ENCODE data around the gene SFT2D2. TPM values are rescaled to one million over a fixed set of nuclear protein-coding genes. Genes with fewer than 3 reads are reported as not detected.

The SFT2D2 gene
- polyA plus RNA-seq, 2 donors: 7.1 to 7.7 TPM

GRCh38 chr1:168293356-168293755, 67.6 kb downstream of the SFT2D2 start:
- Histone ChIP-seq H3K36me3 (ENCODE audit: control insufficient read depth in 2 of 2, insufficient read depth in 2 of 2, low read length in 1 of 2) (no peaks in the 10 kb centered on the region), H3K9me3 (ENCODE audit: control insufficient read depth in 2 of 2, insufficient read depth in 1 of 2, low read depth in 1 of 2, low read length in 1 of 2) (no peaks in the 10 kb centered on the region), H3K4me3 (ENCODE audit: low read depth in 1 of 2, low read length in 2 of 2) (no peak overlapping the region), H3K27ac (ENCODE audit: low read depth in 2 of 2, low read length in 1 of 2) (no peak overlapping the region), H3K4me1 (ENCODE audit: control insufficient read depth in 2 of 2, insufficient read depth in 2 of 2, low read length in 1 of 2) (no peaks in the 10 kb centered on the region), H3K27me3 (ENCODE audit: control insufficient read depth in 1 of 2, insufficient read depth in 2 of 2, low read length in 2 of 2) (no peaks in the 10 kb centered on the region)
- 57 to 79% methylated on average over 1 of the region's 1 CpG for WGBS, 2 donors

- Histone ChIP-seq H3K36me3 (ENCODE audit: control insufficient read depth in 2 of 2, insufficient read depth in 2 of 2, low read length in 1 of 2) (no peaks in the 10 kb centered on the region), H3K27ac (ENCODE audit: low read depth in 2 of 2, low read length in 1 of 2) (no peak overlapping the region), H3K27me3 (ENCODE audit: control insufficient read depth in 1 of 2, insufficient read depth in 2 of 2, low read length in 2 of 2) (no peaks in the 10 kb centered on the region), H3K4me3 (ENCODE audit: low read depth in 1 of 2, low read length in 2 of 2) (no peak overlapping the region), H3K9me3 (ENCODE audit: control insufficient read depth in 2 of 2, insufficient read depth in 1 of 2, low read depth in 1 of 2, low read length in 1 of 2) (no peaks in the 10 kb centered on the region), H3K4me1 (ENCODE audit: control insufficient read depth in 2 of 2, insufficient read depth in 2 of 2, low read length in 1 of 2) (no peaks in the 10 kb centered on the region)
- 89 to 92% methylated on average over 8 of the region's 8 CpGs for WGBS, 2 donors
Measured at GRCh38 chr1:168295411-168296114, 69.8 kb downstream of the SFT2D2 start.

GRCh38 chr1:168297019-168297730, 71.4 kb downstream of the SFT2D2 start:
- no peaks in the 10 kb centered on the region for H3K9me3 ChIP-seq (ENCODE audit: control insufficient read depth in 2 of 2, insufficient read depth in 1 of 2, low read depth in 1 of 2, low read length in 1 of 2)
- H3K36me3 ChIP-seq (ENCODE audit: control insufficient read depth in 2 of 2, insufficient read depth in 2 of 2, low read length in 1 of 2): no peaks in the 10 kb centered on the region
- H3K4me1 ChIP-seq (ENCODE audit: control insufficient read depth in 2 of 2, insufficient read depth in 2 of 2, low read length in 1 of 2): peaks cover 0 to 2% of the 10 kb centered on the region in 2 donors
- WGBS, 2 donors: 80 to 82% methylated on average over 7 of the region's 7 CpGs
- no peak overlapping the region for H3K4me3 ChIP-seq (ENCODE audit: low read depth in 1 of 2, low read length in 2 of 2)
- H3K27me3 ChIP-seq (ENCODE audit: control insufficient read depth in 1 of 2, insufficient read depth in 2 of 2, low read length in 2 of 2): no peaks in the 10 kb centered on the region
- no peak overlapping the region for H3K27ac ChIP-seq (ENCODE audit: low read depth in 2 of 2, low read length in 1 of 2)

GRCh38 chr1:168298446-168298845, 72.6 kb downstream of the SFT2D2 start:
- H3K9me3 ChIP-seq (ENCODE audit: control insufficient read depth in 2 of 2, insufficient read depth in 1 of 2, low read depth in 1 of 2, low read length in 1 of 2): no peaks in the 10 kb centered on the region
- no peaks in the 10 kb centered on the region for H3K27me3 ChIP-seq (ENCODE audit: control insufficient read depth in 1 of 2, insufficient read depth in 2 of 2, low read length in 2 of 2)
- H3K36me3 ChIP-seq (ENCODE audit: control insufficient read depth in 2 of 2, insufficient read depth in 2 of 2, low read length in 1 of 2): no peaks in the 10 kb centered on the region
- no peak overlapping the region for H3K27ac ChIP-seq (ENCODE audit: low read depth in 2 of 2, low read length in 1 of 2)
- H3K4me3 ChIP-seq (ENCODE audit: low read depth in 1 of 2, low read length in 2 of 2): no peak overlapping the region
- WGBS, 2 donors: 89 to 92% methylated on average over 3 of the region's 3 CpGs
- peaks cover 0 to 2% of the 10 kb centered on the region in 2 donors for H3K4me1 ChIP-seq (ENCODE audit: control insufficient read depth in 2 of 2, insufficient read depth in 2 of 2, low read length in 1 of 2)

GRCh38 chr1:168300626-168301025, 74.8 kb downstream of the SFT2D2 start:
- 64 to 94% methylated on average over 2 of the region's 2 CpGs for WGBS, 2 donors

GRCh38 chr1:168301664-168302320, 76.0 kb downstream of the SFT2D2 start:
- Histone ChIP-seq H3K27ac (ENCODE audit: low read depth in 2 of 2, low read length in 1 of 2) (no peak overlapping the region), H3K36me3 (ENCODE audit: control insufficient read depth in 2 of 2, insufficient read depth in 2 of 2, low read length in 1 of 2) (no peaks in the 10 kb centered on the region), H3K4me1 (ENCODE audit: control insufficient read depth in 2 of 2, insufficient read depth in 2 of 2, low read length in 1 of 2) (peaks cover 0 to 2% of the 10 kb centered on the region in 2 donors), H3K27me3 (ENCODE audit: control insufficient read depth in 1 of 2, insufficient read depth in 2 of 2, low read length in 2 of 2) (no peaks in the 10 kb centered on the region), H3K4me3 (ENCODE audit: low read depth in 1 of 2, low read length in 2 of 2) (no peak overlapping the region), H3K9me3 (ENCODE audit: control insufficient read depth in 2 of 2, insufficient read depth in 1 of 2, low read depth in 1 of 2, low read length in 1 of 2) (no peaks in the 10 kb centered on the region)
- 53 to 57% methylated on average over 3 of the region's 3 CpGs for WGBS, 2 donors

More at GRCh38 chr1:168300626-168301025, 74.8 kb downstream of the SFT2D2 start:
- Histone ChIP-seq H3K9me3 (ENCODE audit: control insufficient read depth in 2 of 2, insufficient read depth in 1 of 2, low read depth in 1 of 2, low read length in 1 of 2) (no peaks in the 10 kb centered on the region), H3K4me1 (ENCODE audit: control insufficient read depth in 2 of 2, insufficient read depth in 2 of 2, low read length in 1 of 2) (peaks cover 0 to 2% of the 10 kb centered on the region in 2 donors), H3K27ac (ENCODE audit: low read depth in 2 of 2, low read length in 1 of 2) (no peak overlapping the region), H3K36me3 (ENCODE audit: control insufficient read depth in 2 of 2, insufficient read depth in 2 of 2, low read length in 1 of 2) (no peaks in the 10 kb centered on the region), H3K27me3 (ENCODE audit: control insufficient read depth in 1 of 2, insufficient read depth in 2 of 2, low read length in 2 of 2) (no peaks in the 10 kb centered on the region), H3K4me3 (ENCODE audit: low read depth in 1 of 2, low read length in 2 of 2) (no peak overlapping the region)

Other genes starting within 250 kb of the SFT2D2 start
- 1 to 10 TPM; 1.9 to 3.4 TPM for gene GPR161, start 89.1 kb upstream of the SFT2D2 start, polyA plus RNA-seq
- gene TIPRL, start 47.0 kb upstream of the SFT2D2 start, polyA plus RNA-seq: 10 to 100 TPM; 14.5 to 17.5 TPM
- 1 to 10 TPM; 1.2 to 1.7 TPM for gene TBX19, start 54.9 kb downstream of the SFT2D2 start, polyA plus RNA-seq